IPS DF 19.7 (cell line): ENCODE measurements around the gene EIF3A.

ENCODE experiments used
- DNase-seq: peaks from one replicate; pipeline ENCODE4 v3.0.0-alpha.2; 2013; ENCODE audit warnings: low read depth, low spot score

The EIF3A gene

GRCh38 chr10:119005362-119006043 is 75.1 kb downstream of the EIF3A start:
- no peak for DNase-seq

DNA sequence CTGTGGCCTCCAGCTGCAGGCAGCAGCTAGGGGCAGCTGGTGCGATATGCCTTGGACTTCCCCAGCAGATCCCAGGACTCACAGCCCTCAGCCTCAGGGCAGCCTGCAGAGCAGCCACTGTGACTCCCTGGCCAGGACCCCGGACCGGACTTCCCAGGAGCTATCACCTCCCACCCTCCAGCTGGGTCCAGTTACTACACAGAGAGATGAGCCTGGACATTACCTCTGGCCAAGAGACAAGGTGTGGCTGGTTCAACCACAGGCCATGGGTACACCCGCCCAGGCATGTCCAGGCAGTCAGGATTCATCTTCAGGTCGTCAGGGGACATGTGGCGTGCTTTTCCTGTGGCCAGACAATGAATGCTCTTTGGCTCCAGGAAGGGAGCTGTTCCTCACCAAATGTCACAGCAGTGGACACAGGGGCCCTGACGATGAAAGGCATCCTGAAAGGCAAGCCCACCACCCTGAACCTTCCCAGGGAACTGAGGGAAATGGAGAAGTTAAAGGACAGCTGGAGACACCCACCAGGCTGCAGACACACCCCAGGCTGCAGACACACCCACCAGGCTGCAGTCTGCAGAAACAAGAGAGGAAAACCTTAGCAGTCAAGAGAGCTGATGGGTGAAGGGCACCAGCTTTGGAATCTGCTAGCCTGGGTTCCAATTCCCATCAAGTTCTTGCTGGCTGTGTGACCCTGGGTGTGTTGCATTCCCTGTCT is 76.9 kb downstream of the EIF3A start:
- DNase-seq, result no peak

DNA sequence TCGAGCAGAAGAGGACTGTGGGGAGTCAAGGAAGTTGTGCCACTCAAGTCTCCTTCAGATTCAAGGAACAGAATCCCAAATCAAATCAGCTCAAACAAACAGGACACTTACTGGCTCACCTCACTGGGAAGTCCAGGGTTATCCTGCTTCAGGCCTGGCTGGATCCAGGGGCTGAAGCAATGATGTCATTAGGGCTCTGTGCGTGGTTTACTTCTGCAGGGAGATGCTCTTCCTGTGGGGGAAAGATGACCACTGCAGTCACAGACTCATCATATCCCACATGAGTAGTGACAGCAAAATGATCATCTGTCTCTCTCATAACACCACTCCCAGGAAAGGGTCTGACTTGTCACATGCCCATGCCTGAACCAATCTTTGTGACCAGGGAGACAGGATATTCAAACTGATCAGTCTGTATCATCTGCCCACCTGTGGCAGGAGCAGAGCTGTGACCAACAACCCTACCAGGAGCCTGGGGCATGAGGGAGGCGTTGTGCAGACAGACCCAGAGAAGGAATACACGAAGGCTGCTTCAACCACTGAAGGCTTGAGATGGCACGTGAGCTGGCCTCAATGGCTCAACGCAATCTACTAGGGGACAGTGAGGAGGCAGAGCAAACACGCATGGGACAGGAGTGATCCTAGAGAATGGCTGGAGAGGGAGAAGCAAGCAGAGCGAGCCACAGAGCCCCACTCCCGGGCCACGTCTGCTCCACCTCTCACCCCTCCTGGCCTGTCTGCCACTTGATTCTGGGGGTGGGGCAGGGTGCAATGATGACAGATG is 78.7 kb downstream of the EIF3A start:
- no peak for DNase-seq

GRCh38 chr10:118998183-118998582 is 82.4 kb downstream of the EIF3A start:
- DNase-seq, result no peak

DNA sequence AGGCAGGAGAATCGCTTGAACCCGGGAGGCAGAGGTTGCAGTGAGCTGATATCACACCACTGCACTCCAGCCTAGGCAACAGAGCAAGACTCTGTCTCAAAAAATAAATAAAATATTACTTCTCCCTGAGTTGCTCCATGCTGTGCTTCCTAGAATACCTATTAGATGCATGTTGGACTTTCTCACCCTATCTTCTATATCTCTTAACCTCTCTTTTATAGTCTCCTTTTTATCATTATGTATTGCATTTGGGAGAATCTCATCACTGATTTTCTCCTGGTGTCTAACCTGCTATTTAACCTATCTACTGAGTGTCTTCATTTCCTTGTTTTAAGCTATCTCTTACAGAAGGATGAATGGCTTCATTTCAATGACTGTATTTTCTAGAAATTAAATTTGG is 83.2 kb downstream of the EIF3A start:
- no peak for DNase-seq

DNA sequence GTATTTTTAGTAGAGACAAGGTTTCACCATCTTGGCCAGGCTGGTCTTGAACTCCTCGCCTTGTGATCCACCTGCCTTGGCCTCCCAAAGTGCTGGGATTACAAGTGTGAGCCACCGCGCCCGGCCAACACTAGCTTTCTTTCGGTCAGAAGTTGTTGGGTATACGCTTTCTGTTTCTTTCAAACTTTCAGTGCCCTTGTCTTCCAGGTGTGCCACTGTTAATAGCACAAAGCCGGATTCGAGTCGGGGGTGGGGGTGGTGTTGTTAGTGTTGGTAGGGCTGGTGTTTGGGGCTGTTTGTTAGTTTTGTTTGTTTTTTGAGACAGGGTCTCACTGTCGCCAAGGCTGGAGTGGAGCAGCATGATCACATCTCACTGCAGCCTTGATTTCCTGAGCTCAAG is 84.9 kb downstream of the EIF3A start:
- no peak for DNase-seq

DNA sequence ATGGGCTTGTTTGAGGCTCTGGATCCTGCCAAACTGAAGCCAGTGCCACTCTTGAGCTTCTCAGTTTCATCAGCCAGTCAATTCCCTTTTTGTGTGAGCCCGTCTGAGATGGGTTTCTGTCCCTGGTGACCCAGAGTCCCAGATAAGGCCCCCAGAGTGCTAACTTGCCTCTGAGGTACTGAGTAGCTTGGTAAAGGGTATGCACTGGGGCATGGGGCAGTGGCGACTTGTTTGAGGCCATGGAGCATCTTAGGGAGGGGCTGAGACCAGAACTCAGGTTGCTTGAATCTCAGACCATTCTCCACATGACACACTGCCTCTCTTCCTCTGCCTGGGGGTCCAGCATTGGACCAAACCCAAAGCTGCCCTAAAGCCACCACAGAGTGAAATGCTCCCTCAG is 86.3 kb downstream of the EIF3A start:
- no peak for DNase-seq

- DNase-seq, result no peak
These were observed 87.4 kb downstream of the EIF3A start for GRCh38 chr10:118993214-118993613.

DNA sequence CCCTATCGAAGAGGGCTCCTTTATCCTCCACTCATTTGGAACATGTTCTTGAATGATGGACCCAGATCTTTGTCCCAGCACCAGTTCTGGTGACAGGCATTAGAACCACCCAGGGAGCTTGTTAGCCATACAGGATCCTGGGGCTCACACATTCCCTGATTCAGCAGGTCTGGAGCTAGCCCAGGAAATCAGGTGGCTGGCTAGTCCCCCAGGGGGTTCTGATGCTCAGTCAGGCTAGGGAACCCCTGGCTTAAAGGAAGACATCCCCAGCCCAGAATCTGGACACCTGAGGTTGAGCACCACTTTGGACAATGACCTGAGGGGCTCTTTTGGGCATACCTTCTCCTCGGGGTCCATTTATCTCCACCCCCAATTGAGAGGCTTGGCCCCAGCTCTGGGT is 88.1 kb downstream of the EIF3A start:
- DNase-seq, result no peak

DNA sequence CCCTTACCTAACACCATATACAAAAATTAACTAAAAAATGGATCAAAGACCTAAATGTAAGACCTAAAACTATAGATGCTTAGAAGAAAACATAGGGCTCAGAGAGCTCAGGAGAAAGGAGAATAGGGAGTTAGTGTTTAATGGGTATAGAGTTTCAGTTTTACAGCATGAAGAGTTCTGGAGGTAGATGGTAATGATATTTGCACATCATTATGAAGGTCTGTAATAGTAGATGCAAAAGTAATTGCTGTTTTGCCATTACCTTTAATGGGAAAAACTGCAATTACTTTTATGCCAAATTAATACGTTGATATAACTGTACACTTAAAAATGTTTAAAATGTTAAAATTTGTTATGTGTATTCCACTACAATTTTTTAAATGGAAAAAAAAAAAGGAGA is 90.3 kb downstream of the EIF3A start:
- DNase-seq, result no peak

DNA sequence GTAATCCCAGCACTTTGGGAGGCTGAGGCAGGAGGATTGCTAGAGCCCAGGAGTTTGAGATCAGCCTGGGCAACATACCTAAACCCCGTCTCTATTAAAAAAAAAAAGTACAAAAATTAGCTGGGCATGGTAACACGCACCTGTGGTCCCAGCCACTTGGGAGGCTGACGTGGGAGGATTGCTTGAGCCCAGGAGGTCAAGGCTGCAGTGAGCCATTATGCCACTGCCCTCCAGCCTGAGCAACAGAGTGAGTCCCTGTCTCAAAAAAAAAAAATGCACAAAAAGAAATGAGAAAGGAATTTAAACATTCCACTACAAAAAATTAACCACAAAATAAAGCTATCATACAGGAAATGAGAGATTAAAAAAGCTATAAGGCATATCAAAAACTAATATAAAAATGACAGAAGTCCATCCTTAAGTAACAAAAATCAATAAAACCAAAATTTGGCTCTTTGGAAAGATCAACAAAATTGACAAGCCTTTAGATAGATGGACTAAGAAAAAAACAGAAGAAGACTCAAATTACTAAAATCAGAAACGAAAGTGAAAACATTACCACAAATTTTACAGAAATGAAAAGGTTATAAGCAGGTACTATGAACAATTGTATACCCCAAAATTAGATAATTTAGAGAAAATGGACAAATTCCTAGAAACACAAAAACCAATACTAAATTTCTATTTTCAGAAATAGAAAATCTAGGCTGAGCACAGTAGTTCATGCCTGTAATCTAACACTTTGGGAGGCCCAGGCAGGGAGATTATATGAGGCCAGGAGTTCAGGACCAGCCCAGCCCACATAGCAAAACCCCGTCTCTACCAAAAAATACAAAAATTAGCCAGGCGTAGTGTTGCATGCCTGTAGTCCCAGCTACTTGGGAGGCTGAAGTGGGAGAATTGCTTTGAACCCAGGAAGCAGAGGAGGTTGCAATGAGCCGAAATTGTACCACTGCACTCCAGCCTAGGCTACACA is 93.5 kb downstream of the EIF3A start:
- DNase-seq, result no peak

GRCh38 chr10:118985576-118985975 is 95.0 kb downstream of the EIF3A start:
- DNase-seq, result no peak
